ENCODE measurements around the gene TMEM39A.

The TMEM39A gene

GRCh38 chr3:119457246-119457645 is 6.2 kb downstream of the TMEM39A start:
- Histone ChIP-seq H3K9ac (ENCODE audit: low read length) (no peak overlapping the region), H3K36me3 (replicated peaks; ENCODE audit: insufficient read depth, low read length) (peaks cover 23% of the 10 kb centered on the region), H3K4me3 (ENCODE audit: low read length) (no peak overlapping the region), H2AFZ (ENCODE audit: low read length) (no peak overlapping the region), H3K9me2 (replicated peaks; ENCODE audit: insufficient read depth, low read length) (no peaks in the 10 kb centered on the region), H3K9me3 (replicated peaks; ENCODE audit: insufficient read depth, low read length) (no peaks in the 10 kb centered on the region), H3K27ac (ENCODE audit: low read length) (no peak overlapping the region), H3K79me2 (ENCODE audit: low read length) (peaks cover 78% of the 10 kb centered on the region), H3K4me2 (ENCODE audit: low read depth, low read length) (no peak overlapping the region), H3K4me1 (ENCODE audit: low read length) (peaks cover 24% of the 10 kb centered on the region), H3K27me3 (replicated peaks; ENCODE audit: insufficient read depth, low read length) (no peaks in the 10 kb centered on the region), H3F3A (ENCODE audit: insufficient read depth, low read length) (no peaks in the 10 kb centered on the region), H4K20me1 (ENCODE audit: insufficient read depth, low read length) (no peaks in the 10 kb centered on the region)
- TF ChIP-seq CTCF (IDR thresholded peaks at IDR 0.05; ENCODE audit: low read length) (no peak), EZH2 (optimal IDR thresholded peaks at IDR 0.05; ENCODE audit: low read depth, low read length) (no peak), EZH2phosphoT487 (IDR thresholded peaks at IDR 0.05; ENCODE audit: low read length) (no peak)
- DNase-seq = no peak

GRCh38 chr3:119456469-119456868 is 6.9 kb downstream of the TMEM39A start:
- no peak for DNase-seq
- H3K4me3 ChIP-seq (ENCODE audit: low read length) = no peak overlapping the region
- no peak overlapping the region for H3K4me2 ChIP-seq (ENCODE audit: low read depth, low read length)
- TF ChIP-seq CTCF (IDR thresholded peaks at IDR 0.05; ENCODE audit: low read length) = no peak
- no peak for TF ChIP-seq EZH2phosphoT487 (IDR thresholded peaks at IDR 0.05; ENCODE audit: low read length)
- TF ChIP-seq EZH2 (optimal IDR thresholded peaks at IDR 0.05; ENCODE audit: low read depth, low read length) = no peak
- no peaks in the 10 kb centered on the region for H3K27me3 ChIP-seq (replicated peaks; ENCODE audit: insufficient read depth, low read length)
- no peak overlapping the region for H2AFZ ChIP-seq (ENCODE audit: low read length)
- H3K79me2 ChIP-seq (ENCODE audit: low read length) = peaks cover 70% of the 10 kb centered on the region
- H3K9ac ChIP-seq (ENCODE audit: low read length) = no peak overlapping the region
- H3K27ac ChIP-seq (ENCODE audit: low read length) = no peak overlapping the region
- peaks cover 23% of the 10 kb centered on the region for H3K36me3 ChIP-seq (replicated peaks; ENCODE audit: insufficient read depth, low read length)
- peaks cover 16% of the 10 kb centered on the region for H3K4me1 ChIP-seq (ENCODE audit: low read length)
- no peaks in the 10 kb centered on the region for H4K20me1 ChIP-seq (ENCODE audit: insufficient read depth, low read length)
- no peaks in the 10 kb centered on the region for H3K9me3 ChIP-seq (replicated peaks; ENCODE audit: insufficient read depth, low read length)
- H3F3A ChIP-seq (ENCODE audit: insufficient read depth, low read length) = no peaks in the 10 kb centered on the region
- H3K9me2 ChIP-seq (replicated peaks; ENCODE audit: insufficient read depth, low read length) = no peaks in the 10 kb centered on the region

GRCh38 chr3:119453822-119454221 is 9.6 kb downstream of the TMEM39A start:
- H3K4me1 ChIP-seq (ENCODE audit: low read length) = peaks cover under 1% of the 10 kb centered on the region
- no peaks in the 10 kb centered on the region for H4K20me1 ChIP-seq (ENCODE audit: insufficient read depth, low read length)
- no peak overlapping the region for H3K9ac ChIP-seq (ENCODE audit: low read length)
- H3K4me2 ChIP-seq (ENCODE audit: low read depth, low read length) = no peak overlapping the region
- H3F3A ChIP-seq (ENCODE audit: insufficient read depth, low read length) = no peaks in the 10 kb centered on the region
- H3K27ac ChIP-seq (ENCODE audit: low read length) = no peak overlapping the region
- no peaks in the 10 kb centered on the region for H3K9me3 ChIP-seq (replicated peaks; ENCODE audit: insufficient read depth, low read length)
- H2AFZ ChIP-seq (ENCODE audit: low read length) = no peak overlapping the region
- peaks cover 16% of the 10 kb centered on the region; the same call in 1 of the 2 replicates for H3K36me3 ChIP-seq (replicated peaks; ENCODE audit: insufficient read depth, low read length)
- no peaks in the 10 kb centered on the region for H3K9me2 ChIP-seq (replicated peaks; ENCODE audit: insufficient read depth, low read length)
- no peaks in the 10 kb centered on the region for H3K27me3 ChIP-seq (replicated peaks; ENCODE audit: insufficient read depth, low read length)
- peaks cover 60% of the 10 kb centered on the region for H3K79me2 ChIP-seq (ENCODE audit: low read length)
- no peak for TF ChIP-seq CTCF (IDR thresholded peaks at IDR 0.05; ENCODE audit: low read length)
- no peak for TF ChIP-seq EZH2 (optimal IDR thresholded peaks at IDR 0.05; ENCODE audit: low read depth, low read length)
- TF ChIP-seq EZH2phosphoT487 (IDR thresholded peaks at IDR 0.05; ENCODE audit: low read length) = no peak
- H3K4me3 ChIP-seq (ENCODE audit: low read length) = no peak overlapping the region
- no peak for DNase-seq

All from MM.1S (cell line).